ENCODE data around the gene LGR4.

LGR4 gene

DNA sequence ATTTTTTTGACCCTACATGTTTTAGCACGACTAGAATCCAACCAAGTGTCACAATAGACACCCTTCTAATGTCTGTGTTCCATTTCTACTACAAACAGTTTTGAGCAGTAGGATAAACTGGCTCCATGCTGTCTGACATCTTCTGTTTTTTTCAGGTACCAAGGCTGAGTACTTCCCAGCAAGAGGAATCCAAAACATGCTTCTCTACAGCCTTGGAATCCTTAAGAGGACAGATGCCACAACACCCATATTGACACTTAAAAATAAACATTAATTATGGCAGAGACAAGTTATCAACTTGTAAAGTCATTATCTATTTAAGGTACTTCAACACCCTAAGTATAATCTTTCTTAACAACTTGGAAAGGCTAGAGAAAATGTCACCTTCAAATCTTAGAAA, 54.2 kb downstream of the LGR4 start:
- TF ChIP-seq, protein P1, sequence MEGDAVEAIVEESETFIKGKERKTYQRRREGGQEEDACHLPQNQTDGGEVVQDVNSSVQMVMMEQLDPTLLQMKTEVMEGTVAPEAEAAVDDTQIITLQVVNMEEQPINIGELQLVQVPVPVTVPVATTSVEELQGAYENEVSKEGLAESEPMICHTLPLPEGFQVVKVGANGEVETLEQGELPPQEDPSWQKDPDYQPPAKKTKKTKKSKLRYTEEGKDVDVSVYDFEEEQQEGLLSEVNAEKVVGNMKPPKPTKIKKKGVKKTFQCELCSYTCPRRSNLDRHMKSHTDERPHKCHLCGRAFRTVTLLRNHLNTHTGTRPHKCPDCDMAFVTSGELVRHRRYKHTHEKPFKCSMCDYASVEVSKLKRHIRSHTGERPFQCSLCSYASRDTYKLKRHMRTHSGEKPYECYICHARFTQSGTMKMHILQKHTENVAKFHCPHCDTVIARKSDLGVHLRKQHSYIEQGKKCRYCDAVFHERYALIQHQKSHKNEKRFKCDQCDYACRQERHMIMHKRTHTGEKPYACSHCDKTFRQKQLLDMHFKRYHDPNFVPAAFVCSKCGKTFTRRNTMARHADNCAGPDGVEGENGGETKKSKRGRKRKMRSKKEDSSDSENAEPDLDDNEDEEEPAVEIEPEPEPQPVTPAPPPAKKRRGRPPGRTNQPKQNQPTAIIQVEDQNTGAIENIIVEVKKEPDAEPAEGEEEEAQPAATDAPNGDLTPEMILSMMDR (IDR thresholded peaks at IDR 0.05; ENCODE audit: low read depth, low read length, missing control alignments) = no peak
- no peak for DNase-seq (ENCODE audit: low read depth)

DNA sequence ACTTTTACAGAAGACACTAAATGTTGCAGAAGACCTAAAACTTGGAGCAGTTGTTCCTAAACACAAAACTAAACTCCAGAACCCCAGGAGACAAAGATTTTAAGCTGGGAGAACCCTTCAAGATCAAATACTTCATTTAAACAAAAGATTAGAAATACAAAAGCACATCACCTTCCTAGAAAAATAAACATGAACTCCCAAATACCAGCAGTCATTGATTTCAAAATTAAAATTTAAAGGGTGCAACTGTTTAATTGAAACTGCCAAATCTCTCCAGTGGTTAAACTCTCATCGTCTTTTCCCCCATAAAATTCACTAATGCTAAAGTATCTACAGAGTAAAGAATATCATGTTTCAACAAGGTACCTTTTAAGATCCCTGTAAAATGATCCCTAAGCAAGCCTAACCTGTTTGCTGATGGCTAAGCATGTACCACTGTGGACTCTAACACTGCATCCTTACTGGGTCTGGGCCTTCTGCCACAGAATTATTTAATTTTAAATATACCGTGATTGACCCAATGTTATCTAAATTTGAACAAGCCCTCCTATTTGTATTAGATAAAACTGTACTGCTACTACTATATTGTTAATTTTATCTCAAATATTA, 55.9 kb downstream of the LGR4 start:
- H3K4me3 ChIP-seq (ENCODE audit: low read depth, low read length) = no peak overlapping the region
- TF ChIP-seq, protein P1 (IDR thresholded peaks at IDR 0.05; ENCODE audit: low read depth, low read length, missing control alignments) = no peak
- no peak for DNase-seq (ENCODE audit: low read depth)

More for the DNA sequence above, 54.2 kb downstream of the LGR4 start:
- H3K4me3 ChIP-seq (ENCODE audit: low read depth, low read length) = no peak overlapping the region

DNA sequence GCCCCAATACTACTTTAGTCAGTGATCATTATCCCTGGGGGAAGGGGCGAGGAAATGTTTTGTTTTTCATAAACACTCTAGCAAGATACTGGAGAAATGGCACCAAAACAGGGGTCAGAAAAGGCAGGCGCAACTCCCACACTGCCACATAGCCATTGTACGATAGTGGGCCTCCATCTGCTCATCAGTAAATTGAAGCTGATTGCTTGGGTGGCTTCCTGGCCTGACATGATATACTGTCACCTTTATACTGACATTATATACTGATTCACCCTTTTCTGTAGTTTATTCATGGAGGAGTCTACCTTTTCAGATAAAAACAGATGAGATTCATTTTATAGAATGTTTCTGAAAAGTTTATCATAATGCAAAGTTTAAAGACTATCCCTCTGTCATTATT, 57.9 kb downstream of the LGR4 start:
- no peak for DNase-seq (ENCODE audit: low read depth)
- TF ChIP-seq, protein P1 (IDR thresholded peaks at IDR 0.05; ENCODE audit: low read depth, low read length, missing control alignments) = no peak
- H3K4me3 ChIP-seq (ENCODE audit: low read depth, low read length) = no peak overlapping the region

DNA sequence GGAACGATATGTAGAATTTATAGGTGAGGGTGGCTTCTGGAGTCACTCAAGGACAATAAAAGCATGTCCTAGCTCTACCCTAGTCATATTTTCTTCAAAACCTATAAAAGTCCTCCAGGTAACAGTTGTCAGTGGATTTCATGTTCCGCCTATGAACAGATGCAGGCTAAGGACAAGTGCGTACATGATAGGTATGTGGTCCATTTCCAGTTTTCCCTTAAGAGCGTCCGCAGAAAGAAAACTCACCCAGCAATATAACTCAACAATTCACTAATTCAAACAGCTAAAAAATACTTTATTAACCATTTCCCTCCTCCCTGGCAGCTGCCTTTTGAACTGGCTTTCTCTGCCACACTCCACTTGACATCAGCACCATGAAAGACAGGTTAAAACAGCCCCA, 59.4 kb downstream of the LGR4 start:
- no peak overlapping the region for H3K4me3 ChIP-seq (ENCODE audit: low read depth, low read length)
- no peak for DNase-seq (ENCODE audit: low read depth)
- TF ChIP-seq, protein P1 (IDR thresholded peaks at IDR 0.05; ENCODE audit: low read depth, low read length, missing control alignments) = no peak

DNA sequence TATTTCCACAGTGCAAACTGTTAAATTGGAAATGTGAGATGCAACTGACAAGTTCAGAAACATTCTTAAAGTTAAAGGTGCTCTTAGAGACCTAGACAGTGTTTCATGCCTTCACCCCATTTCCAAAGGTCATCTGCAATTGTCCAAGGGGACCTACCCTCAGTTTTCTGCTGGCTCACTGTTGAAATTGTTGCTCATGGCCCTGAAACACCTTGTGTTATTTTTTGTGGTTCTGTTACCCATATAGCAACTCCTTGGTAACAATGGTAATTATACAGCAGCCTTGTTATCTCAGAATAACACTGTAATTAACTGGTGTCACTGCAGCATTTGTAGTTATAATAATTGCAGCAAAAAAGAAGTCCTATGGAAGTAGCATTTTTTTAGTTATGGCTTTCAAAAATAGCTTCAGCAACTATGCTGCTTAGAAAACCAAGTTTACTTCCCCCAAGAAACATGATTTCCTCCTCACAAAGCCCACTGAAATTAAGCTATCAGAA, 60.3 kb downstream of the LGR4 start:
- no peak overlapping the region for H3K4me3 ChIP-seq (ENCODE audit: low read depth, low read length)
- TF ChIP-seq, protein P1 (IDR thresholded peaks at IDR 0.05; ENCODE audit: low read depth, low read length, missing control alignments) = no peak
- no peak for DNase-seq (ENCODE audit: low read depth)

DNA sequence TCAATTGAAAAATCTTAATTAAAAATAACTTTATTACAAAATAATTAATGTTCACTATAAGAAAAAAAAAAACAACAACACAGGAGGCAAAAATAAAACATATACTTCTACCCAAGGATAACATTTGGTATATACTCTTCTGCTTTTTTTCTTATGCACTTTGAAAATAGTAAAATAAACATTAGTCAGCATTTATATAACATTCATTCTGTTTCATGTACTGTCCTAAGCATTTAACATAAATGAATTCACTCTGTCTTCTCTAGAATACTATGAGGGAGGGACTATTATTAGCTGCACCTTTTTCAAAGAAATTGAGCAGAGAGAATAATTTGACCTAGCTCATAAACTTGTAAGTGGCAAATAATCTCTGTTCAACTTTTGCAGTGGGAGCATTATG, 61.3 kb downstream of the LGR4 start:
- H3K4me3 ChIP-seq (ENCODE audit: low read depth, low read length) = no peak overlapping the region
- TF ChIP-seq, protein P1 (IDR thresholded peaks at IDR 0.05; ENCODE audit: low read depth, low read length, missing control alignments) = no peak
- DNase-seq (ENCODE audit: low read depth) = no peak

DNA sequence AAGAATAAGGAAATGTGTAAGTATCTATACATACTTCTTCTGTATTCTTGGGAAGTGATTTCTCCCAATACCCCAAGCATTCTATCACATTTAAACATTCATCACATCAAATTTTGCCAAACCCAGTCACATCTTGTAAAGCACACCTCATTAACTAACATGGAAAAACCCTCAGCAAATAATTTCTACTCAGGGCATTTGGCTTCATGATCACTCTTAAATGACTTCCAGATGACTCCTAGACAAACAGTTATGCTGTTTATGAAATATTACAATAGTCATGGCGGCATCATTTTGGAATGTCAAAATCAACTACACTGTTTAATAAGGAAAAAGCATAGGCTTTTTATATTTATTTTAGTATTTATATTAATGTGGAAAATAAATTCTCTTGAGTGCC, 62.3 kb downstream of the LGR4 start:
- no peak for DNase-seq (ENCODE audit: low read depth)
- TF ChIP-seq, protein P1 (IDR thresholded peaks at IDR 0.05; ENCODE audit: low read depth, low read length, missing control alignments) = no peak
- no peak overlapping the region for H3K4me3 ChIP-seq (ENCODE audit: low read depth, low read length)
